Central memory CD8-positive, alpha-beta T cell (primary cell): ENCODE data around the gene GJB1.
A peak's percentile ranks its signal among the peaks of the same experiment; 100 is the strongest.
"Not testable (repeated sequence)": the region's sequence is repeated elsewhere in the genome, so short reads cannot be mapped to it uniquely, and the experiment has no call there.

Experiments used
- ATAC-seq: fragments of 150-1000 bp; cut with Tn5 transposase; replicated peaks from 2 replicates; pipeline ENCODE4 v1.10.0; 2022; ENCODE audit warnings: mild to moderate bottlenecking, moderate FRiP score, moderate number of reproducible peaks; ENCODE audit not compliant: poor library complexity, severe bottlenecking; ENCODE audit errors: extremely low read depth
- DNase-seq, 2 donors: peaks; one replicate each; pipeline ENCODE4 v3.0.0; 2021; ENCODE audit warnings: low spot score in 2 of 2
- H3K27ac Mint-ChIP-seq: one replicate; pipeline ENCODE4 v1.8.0; 2022; ENCODE audit warnings: low read depth, mild to moderate bottlenecking, moderate library complexity, mixed read lengths
- H3K27me3 Mint-ChIP-seq: one replicate; pipeline ENCODE4 v1.8.0; 2022; ENCODE audit warnings: mixed read lengths
- H3K36me3 Mint-ChIP-seq: one replicate; pipeline ENCODE4 v1.8.0; 2022; ENCODE audit warnings: mild to moderate bottlenecking, moderate library complexity, mixed read lengths; ENCODE audit not compliant: insufficient read depth
- H3K4me1 Mint-ChIP-seq: one replicate; pipeline ENCODE4 v1.8.0; 2022; ENCODE audit warnings: mixed read lengths
- H3K4me3 Mint-ChIP-seq: one replicate; pipeline ENCODE4 v1.8.0; 2022; ENCODE audit warnings: mild to moderate bottlenecking, moderate library complexity, mixed read lengths
- H3K9me3 Mint-ChIP-seq: one replicate; pipeline ENCODE4 v1.8.0; 2022; ENCODE audit warnings: mixed read lengths

GJB1 gene

GRCh38 chrX:71222929-71223328 is at the start of gene GJB1:
Gene GJB1, plus strand, starts transcription at chrX:71223224. Its CDS starts 484 bp downstream, at chrX:71223708.
- ATAC-seq (no peak), DNase-seq (no peak)
- no peaks in the 10 kb centered on the region for H3K36me3 Mint-ChIP-seq
- no peak within 1 kb of the TSS for H3K4me3 Mint-ChIP-seq
- H3K4me1 Mint-ChIP-seq: no peaks in the 10 kb centered on the region
- no peak within 1 kb of the TSS for H3K27ac Mint-ChIP-seq
- H3K27me3 Mint-ChIP-seq: peaks cover 14% of the 10 kb centered on the region
- no peaks in the 10 kb centered on the region for H3K9me3 Mint-ChIP-seq

- no peak overlapping the region for H3K4me3 Mint-ChIP-seq
- peaks cover 11% of the 10 kb centered on the region for H3K4me1 Mint-ChIP-seq
- H3K27ac Mint-ChIP-seq: no peak overlapping the region
- H3K36me3 Mint-ChIP-seq: peaks cover 18% of the 10 kb centered on the region
- no peaks in the 10 kb centered on the region for H3K9me3 Mint-ChIP-seq
- no peaks in the 10 kb centered on the region for H3K27me3 Mint-ChIP-seq
- ATAC-seq: no peak
- no peak for DNase-seq
These were observed 49.6 kb upstream of the GJB1 start for GRCh38 chrX:71173440-71173839.

GRCh38 chrX:71174795-71175194 is 48.2 kb upstream of the GJB1 start:
- Mint-ChIP-seq H3K4me1 (peaks cover 10% of the 10 kb centered on the region), H3K9me3 (no peaks in the 10 kb centered on the region), H3K36me3 (peaks cover 18% of the 10 kb centered on the region), H3K27me3 (no peaks in the 10 kb centered on the region), H3K27ac (no peak overlapping the region), H3K4me3 (no peak overlapping the region)
- ATAC-seq (no peak), DNase-seq (no peak)

- H3K27ac Mint-ChIP-seq: no peak overlapping the region
- no peak for ATAC-seq
- no peaks in the 10 kb centered on the region for H3K27me3 Mint-ChIP-seq
- H3K36me3 Mint-ChIP-seq: peaks cover 18% of the 10 kb centered on the region
- H3K4me1 Mint-ChIP-seq: peaks cover 7% of the 10 kb centered on the region
- H3K4me3 Mint-ChIP-seq: no peak overlapping the region
- H3K9me3 Mint-ChIP-seq: no peaks in the 10 kb centered on the region
- no peak for DNase-seq
These were observed 47.5 kb upstream of the GJB1 start for GRCh38 chrX:71175531-71175930.

- Mint-ChIP-seq H3K27ac (no peak overlapping the region), H3K27me3 (no peaks in the 10 kb centered on the region), H3K36me3 (peaks cover 22% of the 10 kb centered on the region), H3K4me1 (no peaks in the 10 kb centered on the region), H3K4me3 (no peak overlapping the region), H3K9me3 (no peaks in the 10 kb centered on the region)
- ATAC-seq (no peak), DNase-seq (no peak)
These were observed 45.7 kb upstream of the GJB1 start for GRCh38 chrX:71177327-71177726.

GRCh38 chrX:71178908-71179307 is 44.1 kb upstream of the GJB1 start:
- Mint-ChIP-seq H3K36me3 (peaks cover 20% of the 10 kb centered on the region), H3K4me3 (no peak overlapping the region), H3K27me3 (no peaks in the 10 kb centered on the region), H3K27ac (no peak overlapping the region), H3K4me1 (no peaks in the 10 kb centered on the region), H3K9me3 (no peaks in the 10 kb centered on the region)
- ATAC-seq (no peak), DNase-seq (peak in 1 of 2 donors; percentile 14)

- Mint-ChIP-seq H3K4me3 (peak overlapping the region; percentile 86), H3K36me3 (peaks cover 18% of the 10 kb centered on the region)
- DNase-seq, ATAC-seq, H3K9me3 Mint-ChIP-seq, H3K27ac Mint-ChIP-seq, H3K4me1 Mint-ChIP-seq, H3K27me3 Mint-ChIP-seq: not testable (repeated sequence)
These were observed 42.3 kb upstream of the GJB1 start for GRCh38 chrX:71180579-71181265.

GRCh38 chrX:71181558-71181909 is 41.5 kb upstream of the GJB1 start:
- H3K27me3 Mint-ChIP-seq: no peaks in the 10 kb centered on the region
- no peaks in the 10 kb centered on the region for H3K4me1 Mint-ChIP-seq
- peak; percentile 52 for ATAC-seq
- H3K9me3 Mint-ChIP-seq: no peaks in the 10 kb centered on the region
- peaks cover 18% of the 10 kb centered on the region for H3K36me3 Mint-ChIP-seq
- DNase-seq: peak; percentile 10 to 14
- H3K27ac Mint-ChIP-seq: peak overlapping the region; percentile 91
- H3K4me3 Mint-ChIP-seq: peak overlapping the region; percentile 86

GRCh38 chrX:71181910-71182799 is 40.9 kb upstream of the GJB1 start:
- H3K27me3 Mint-ChIP-seq: no peaks in the 10 kb centered on the region
- H3K4me3 Mint-ChIP-seq: peak overlapping the region; percentile 86
- H3K36me3 Mint-ChIP-seq: peaks cover 15% of the 10 kb centered on the region
- DNase-seq: peak; percentile 45 to 70
- no peaks in the 10 kb centered on the region for H3K9me3 Mint-ChIP-seq
- peaks cover 4% of the 10 kb centered on the region for H3K4me1 Mint-ChIP-seq
- H3K27ac Mint-ChIP-seq: peak overlapping the region; percentile 91
- ATAC-seq: peak; percentile 93

GRCh38 chrX:71182871-71183270 is 40.2 kb upstream of the GJB1 start:
- Mint-ChIP-seq H3K27me3 (no peaks in the 10 kb centered on the region), H3K36me3 (peaks cover 13% of the 10 kb centered on the region), H3K9me3 (no peaks in the 10 kb centered on the region), H3K4me1 (peaks cover 4% of the 10 kb centered on the region), H3K27ac (peak overlapping the region; percentile 91), H3K4me3 (peak overlapping the region; percentile 86)
- DNase-seq (no peak), ATAC-seq (no peak)

- H3K4me3 Mint-ChIP-seq: no peak overlapping the region
- no peak overlapping the region for H3K27ac Mint-ChIP-seq
- H3K27me3 Mint-ChIP-seq: no peaks in the 10 kb centered on the region
- peaks cover 4% of the 10 kb centered on the region for H3K4me1 Mint-ChIP-seq
- DNase-seq (no peak), ATAC-seq (no peak)
- H3K36me3 Mint-ChIP-seq: peaks cover 8% of the 10 kb centered on the region
- no peaks in the 10 kb centered on the region for H3K9me3 Mint-ChIP-seq
These were observed 39.7 kb upstream of the GJB1 start for GRCh38 chrX:71183341-71183740.

- no peak overlapping the region for H3K27ac Mint-ChIP-seq
- ATAC-seq (no peak), DNase-seq (no peak)
- H3K9me3 Mint-ChIP-seq: no peaks in the 10 kb centered on the region
- H3K4me1 Mint-ChIP-seq: peaks cover 4% of the 10 kb centered on the region
- H3K27me3 Mint-ChIP-seq: no peaks in the 10 kb centered on the region
- H3K36me3 Mint-ChIP-seq: peaks cover 8% of the 10 kb centered on the region
- H3K4me3 Mint-ChIP-seq: no peak overlapping the region
These were observed 38.9 kb upstream of the GJB1 start for GRCh38 chrX:71184092-71184491.
